Adipose tissue (tissue), 3 donors: Measurements from ENCODE around the gene AZU1. TPM values are rescaled to one million over a fixed set of nuclear protein-coding genes. Genes with fewer than 3 reads are reported as not detected.
"Not testable (repeated sequence)": the region's sequence is repeated elsewhere in the genome, so short reads cannot be mapped to it uniquely, and the experiment has no call there.

Experiments
- H3K27ac ChIP-seq: one replicate; pipeline ENCODE4 v1.5.1; 2013; ENCODE audit warnings: low read depth, low read length
- WGBS, 3 donors: extraction: QIAGEN DNeasy Blood & Tissue Kit; methylation state at CpG; one replicate each; pipeline ENCODE4 v1.1.7; 2013; 5-methylcytosine and 5-hydroxymethylcytosine counted together
- polyA plus RNA-seq, 3 donors: library from polyadenylated mRNA; stranded (reverse); fragments of 200-250 nt; gene quantifications; one replicate each; pipeline ENCODE4 v1.2.3, GENCODE V29; 2013
- donor health status: healthy with polysubstance abuse.
- donor health status: Bipolar disorder and iron deficiency.
- donor health status: healthy.

The AZU1 gene
- polyA plus RNA-seq, 3 donors = 0.03 to 3.3 (median 0.13) TPM

DNA sequence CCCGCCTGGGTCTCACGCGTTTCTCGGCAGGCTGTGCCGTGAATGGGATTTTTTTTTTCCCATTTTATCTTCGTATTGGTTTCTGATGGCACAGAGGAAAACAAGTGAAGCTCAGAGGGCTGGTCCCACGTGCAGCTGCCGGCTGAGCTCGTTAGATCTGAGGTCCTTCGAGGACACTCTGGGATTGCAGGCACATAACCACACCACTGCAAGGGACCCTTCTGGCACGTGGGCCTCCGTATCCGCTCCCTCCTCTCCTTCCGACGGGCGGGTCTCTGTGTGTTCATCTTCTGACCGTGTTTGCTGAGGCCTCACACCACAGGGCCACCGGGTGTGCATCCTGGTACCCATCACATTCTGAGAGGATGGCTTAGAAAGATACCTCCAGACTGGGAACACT lies 48.5 kb downstream of the AZU1 start:
- H3K27ac ChIP-seq = no peak overlapping the region
- WGBS, 3 donors = 83 to 86% (median 84%) methylated on average over 18 of the region's 18 CpGs

DNA sequence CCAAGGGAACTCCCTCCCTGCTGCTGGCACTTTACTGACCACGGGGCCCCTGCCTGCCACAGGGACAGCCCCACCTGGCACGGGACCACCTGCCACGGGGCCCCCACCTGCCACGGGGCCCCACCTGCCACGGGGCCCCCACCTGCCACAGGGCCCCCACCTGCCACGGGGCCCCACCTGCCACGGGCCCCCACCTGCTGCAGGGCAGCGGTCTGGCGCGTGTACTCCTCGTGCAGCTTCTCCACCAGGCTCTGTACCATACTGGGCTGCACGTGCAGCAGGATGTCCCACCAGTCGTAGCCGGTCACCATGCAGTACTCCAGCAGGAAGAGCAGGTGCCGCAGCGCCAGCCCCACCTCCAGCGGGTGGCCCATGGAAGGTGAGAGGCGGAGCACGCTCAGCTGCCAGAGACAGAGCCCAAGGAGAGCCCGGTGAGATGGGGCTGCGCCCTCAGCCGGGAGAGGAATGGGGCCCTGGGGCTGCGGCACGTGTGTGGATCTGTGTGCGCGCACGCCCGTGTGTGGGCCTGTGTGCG lies 49.2 kb downstream of the AZU1 start:
- H3K27ac ChIP-seq = no peak overlapping the region
- 88 to 93% (median 92%) methylated on average over 27 to 29 of the region's 29 CpGs for WGBS, 3 donors

DNA sequence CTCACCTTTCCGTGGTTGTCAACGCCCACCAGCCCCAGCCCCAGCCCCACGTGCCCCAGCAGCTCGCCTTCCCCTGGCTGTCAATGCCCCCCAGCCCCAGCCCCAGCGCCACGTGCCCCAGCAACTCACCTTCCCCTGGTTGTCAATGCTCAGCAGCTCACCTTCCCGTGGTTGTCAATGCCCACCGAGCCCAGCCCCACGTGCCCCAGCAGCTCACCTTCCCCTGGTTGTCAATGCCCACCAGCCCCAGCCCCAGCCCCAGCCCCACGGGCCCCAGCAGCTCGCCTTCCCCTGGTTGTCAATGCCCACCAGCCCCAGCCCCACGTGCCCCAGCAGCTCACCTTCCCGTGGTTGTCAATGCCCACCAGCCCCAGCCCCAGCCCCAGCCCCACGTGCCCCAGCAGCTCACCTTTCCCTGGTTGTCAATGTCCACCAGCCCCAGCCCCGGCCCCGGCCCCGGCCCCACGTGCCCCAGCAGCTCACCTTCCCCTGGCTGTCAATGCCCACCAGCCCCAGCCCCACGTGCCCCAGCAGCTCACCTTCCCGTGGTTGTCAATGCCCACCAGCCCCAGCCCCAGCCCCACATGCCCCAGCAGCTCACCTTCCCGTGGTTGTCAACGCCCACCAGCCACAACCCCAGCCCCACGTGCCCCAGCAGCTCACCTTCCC lies 50.5 kb downstream of the AZU1 start:
- not testable (repeated sequence) for H3K27ac ChIP-seq
- WGBS, 3 donors = 84 to 93% (median 90%) methylated on average over 20 to 23 of the region's 23 CpGs

DNA sequence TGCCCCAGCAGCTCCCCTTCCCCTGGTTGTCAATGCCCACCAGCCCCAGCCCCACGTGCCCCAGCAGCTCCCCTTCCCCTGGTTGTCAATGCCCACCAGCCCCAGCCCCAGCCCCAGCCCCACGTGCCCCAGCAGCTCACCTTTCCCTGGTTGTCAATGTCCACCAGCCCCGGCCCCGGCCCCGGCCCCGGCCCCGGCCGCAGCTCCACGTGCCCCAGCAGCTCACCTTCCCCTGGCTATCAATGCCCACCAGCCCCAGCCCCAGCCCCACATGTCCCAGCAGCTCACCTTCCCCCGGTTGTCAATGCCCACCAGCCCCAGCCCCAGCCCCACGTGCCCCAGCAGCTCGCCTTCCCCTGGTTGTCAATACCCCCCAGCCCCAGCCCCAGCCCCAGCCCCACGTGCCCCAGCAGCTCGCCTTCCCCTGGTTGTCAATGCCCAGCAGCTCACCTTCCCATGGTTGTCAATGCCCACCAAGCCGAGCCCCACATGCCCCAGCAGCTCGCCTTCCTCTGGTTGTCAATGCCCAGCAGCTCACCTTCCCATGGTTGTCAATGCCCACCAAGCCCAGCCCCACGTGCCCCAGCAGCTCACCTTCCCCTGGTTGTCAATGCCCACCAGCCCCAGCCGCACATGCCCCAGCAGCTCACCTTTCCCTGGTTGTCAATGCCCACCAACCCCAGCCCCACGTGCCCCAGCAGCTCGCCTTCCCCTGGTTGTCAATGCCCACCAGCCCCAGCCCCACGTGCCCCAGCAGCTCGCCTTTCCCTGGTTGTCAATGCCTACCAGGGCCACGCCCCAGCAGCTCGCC lies 51.3 kb downstream of the AZU1 start:
- not testable (repeated sequence) for H3K27ac ChIP-seq
- WGBS, 3 donors = 87 to 91% (median 89%) methylated on average over 24 of the region's 24 CpGs

DNA sequence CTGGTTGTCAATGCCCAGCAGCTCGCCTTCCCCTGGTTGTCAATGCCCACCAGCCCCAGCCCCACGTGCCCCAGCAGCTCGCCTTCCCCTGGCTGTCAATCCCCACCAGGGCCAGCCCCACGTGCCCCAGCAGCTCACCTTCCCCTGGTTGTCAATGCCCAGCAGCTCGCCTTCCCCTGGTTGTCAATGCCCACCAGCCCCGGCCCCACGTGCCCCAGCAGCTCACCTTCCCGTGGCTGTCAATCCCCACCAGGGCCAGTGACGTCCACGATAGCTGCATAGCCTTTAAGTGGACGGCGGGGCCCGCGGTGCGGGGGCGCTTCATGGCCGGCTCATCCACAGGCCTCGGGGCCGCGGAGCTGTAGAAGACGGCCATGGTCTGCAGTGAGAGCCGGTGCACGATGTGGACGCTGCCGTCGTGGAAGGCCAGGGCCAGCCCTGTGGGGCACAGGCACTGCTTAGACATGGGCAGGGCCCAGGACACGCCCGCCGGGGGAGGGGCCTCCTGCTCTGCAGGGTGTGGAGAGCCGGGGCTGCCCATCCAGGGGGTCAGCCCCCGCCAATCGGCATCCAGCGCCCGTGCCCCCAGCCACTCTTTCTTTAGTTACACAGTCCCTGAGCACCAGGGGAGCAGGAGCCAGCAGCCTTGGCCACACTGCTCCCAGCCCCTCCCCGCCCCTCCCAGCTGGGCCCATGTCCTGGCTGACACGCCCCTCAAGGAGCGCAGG lies 52.2 kb downstream of the AZU1 start:
- no peak overlapping the region for H3K27ac ChIP-seq
- WGBS, 3 donors = 88 to 92% (median 90%) methylated on average over 36 to 37 of the region's 37 CpGs

Other genes with a start within 250 kb of the AZU1 start
- gene HCN2, start 238.0 kb upstream of the AZU1 start, polyA plus RNA-seq = under 1 TPM; 0.09 to 0.29 (median 0.22) TPM
- gene POLRMT, start 194.3 kb upstream of the AZU1 start, polyA plus RNA-seq = 10 to 100 TPM; 31.0 to 58.5 (median 35.9) TPM
- under 1 TPM; 0.22 to 0.68 (median 0.35) TPM for gene FGF22, start 188.0 kb upstream of the AZU1 start, polyA plus RNA-seq
- gene RNF126, start 164.6 kb upstream of the AZU1 start, polyA plus RNA-seq = 10 to 100 TPM; 19.1 to 50.0 (median 24.8) TPM
- 100 to 1,000 TPM in 1 of 3 donors, 10 to 100 TPM in 2; 24.5 to 153 (median 48.5) TPM for gene FSTL3, start 151.4 kb upstream of the AZU1 start, polyA plus RNA-seq
- under 1 TPM in 2 of 3 donors, not detected in 1; 0.09 to 0.34 TPM for gene PRSS57, start 132.4 kb upstream of the AZU1 start, polyA plus RNA-seq
- 100 to 1,000 TPM in 2 of 3 donors, 1 to 10 TPM in 1; 8.0 to 153 (median 135) TPM for gene PALM, start 118.9 kb upstream of the AZU1 start, polyA plus RNA-seq
- 1 to 10 TPM in 2 of 3 donors, under 1 TPM in 1; 0.45 to 1.6 (median 1.0) TPM for gene MISP, start 76.7 kb upstream of the AZU1 start, polyA plus RNA-seq
- gene PTBP1, start 30.4 kb upstream of the AZU1 start, polyA plus RNA-seq = 100 to 1,000 TPM in 2 of 3 donors, 10 to 100 TPM in 1; 51.6 to 125 (median 119) TPM
- under 1 TPM in 1 of 3 donors, not detected in 2; 0.02 TPM for gene PLPPR3, start 5.9 kb upstream of the AZU1 start, polyA plus RNA-seq
- gene PRTN3, start 13.2 kb downstream of the AZU1 start, polyA plus RNA-seq = 1 to 10 TPM in 1 of 3 donors, under 1 TPM in 2; 0.07 to 2.8 (median 0.09) TPM
- gene ELANE, start 24.5 kb downstream of the AZU1 start, polyA plus RNA-seq = 1 to 10 TPM in 2 of 3 donors, under 1 TPM in 1; 0.54 to 9.2 (median 2.4) TPM
- gene CFD, start 31.8 kb downstream of the AZU1 start, polyA plus RNA-seq = 1,000 to 10,000 TPM in 1 of 3 donors, 100 to 1,000 TPM in 2; 146 to 2,068 (median 706) TPM
- 10 to 100 TPM; 38.8 to 41.4 (median 39.0) TPM for gene MED16, start 65.3 kb downstream of the AZU1 start, polyA plus RNA-seq
- gene RNU6-9, start 65.6 kb downstream of the AZU1 start, polyA plus RNA-seq = not detected
- 10 to 100 TPM; 44.6 to 59.1 (median 57.9) TPM for gene R3HDM4, start 85.4 kb downstream of the AZU1 start, polyA plus RNA-seq
- gene KISS1R, start 89.5 kb downstream of the AZU1 start, polyA plus RNA-seq = under 1 TPM in 1 of 3 donors, not detected in 2; 0.37 TPM
- gene ARID3A, start 98.2 kb downstream of the AZU1 start, polyA plus RNA-seq = 1 to 10 TPM; 3.6 to 8.2 (median 8.0) TPM
- gene WDR18, start 156.5 kb downstream of the AZU1 start, polyA plus RNA-seq = 10 to 100 TPM; 26.7 to 33.5 (median 30.9) TPM
- gene GRIN3B, start 172.6 kb downstream of the AZU1 start, polyA plus RNA-seq = under 1 TPM in 2 of 3 donors, not detected in 1; 0.01 to 0.03 TPM
- gene TMEM259, start 193.3 kb downstream of the AZU1 start, polyA plus RNA-seq = 100 to 1,000 TPM; 107 to 198 (median 126) TPM
- not detected for gene RNU6-2, start 193.7 kb downstream of the AZU1 start, polyA plus RNA-seq
- 100 to 1,000 TPM in 1 of 3 donors, 10 to 100 TPM in 2; 39.3 to 107 (median 76.1) TPM for gene CNN2, start 198.8 kb downstream of the AZU1 start, polyA plus RNA-seq
- 10 to 100 TPM in 2 of 3 donors, 1 to 10 TPM in 1; 9.6 to 26.2 (median 14.7) TPM for gene ABCA7, start 212.3 kb downstream of the AZU1 start, polyA plus RNA-seq
- gene ARHGAP45, start 239.3 kb downstream of the AZU1 start, polyA plus RNA-seq = 10 to 100 TPM; 10.1 to 22.3 (median 14.7) TPM